IPS-18c (cell line): Measurements from ENCODE around the gene CENPK.

Experiments
- H3K4me3 ChIP-seq: 2 replicates; pipeline ENCODE4 v1.7.0; 2013; ENCODE audit warnings: low read depth, mild to moderate bottlenecking, low read length, moderate library complexity; ENCODE audit not compliant: insufficient read depth
- H3K9me3 ChIP-seq: one replicate; pipeline ENCODE4 v1.6.1; 2013; ENCODE audit warnings: mild to moderate bottlenecking, low read length, moderate library complexity; ENCODE audit not compliant: control insufficient read depth, insufficient read depth

Gene CENPK

DNA sequence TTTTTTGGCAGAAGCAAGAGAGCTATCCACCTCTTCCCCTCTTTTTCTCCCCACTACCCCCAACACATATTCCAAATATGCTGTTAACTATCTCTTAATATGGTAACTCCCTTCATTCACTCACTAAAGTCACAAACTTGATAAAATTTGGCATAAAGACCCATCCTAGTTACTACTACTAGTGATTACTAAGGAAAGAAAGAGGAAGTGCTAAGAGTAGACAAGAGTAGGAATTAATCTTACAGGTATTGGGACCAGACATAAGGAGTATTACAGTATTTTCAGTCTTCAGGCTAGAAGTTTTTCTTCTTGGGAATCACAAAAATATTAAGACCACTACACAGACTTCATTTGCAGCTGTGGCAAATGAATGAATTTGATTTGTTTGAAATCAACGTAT is 83.4 kb downstream of the CENPK start:
- H3K9me3 ChIP-seq, result no peaks in the 10 kb centered on the region
- H3K4me3 ChIP-seq, result no peak overlapping the region

DNA sequence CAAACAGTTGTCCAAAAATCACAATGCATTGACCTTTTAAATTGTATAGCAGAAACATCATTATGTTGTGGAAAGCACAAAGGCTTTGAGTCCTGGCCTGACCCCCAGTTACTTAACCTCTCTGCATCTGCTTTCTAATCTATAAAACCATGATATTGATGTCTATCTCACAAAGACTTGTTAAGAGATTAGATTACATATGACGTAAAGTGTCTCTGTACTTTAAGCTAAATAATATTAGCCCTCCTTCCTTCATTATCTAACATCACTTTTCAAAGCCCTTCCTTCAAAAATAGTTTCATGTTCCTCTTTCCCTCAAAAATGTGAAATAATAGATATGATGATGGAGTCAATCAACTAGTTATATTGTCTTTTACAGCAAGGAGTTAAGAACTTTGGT is 84.6 kb downstream of the CENPK start:
- H3K4me3 ChIP-seq, result no peak overlapping the region

DNA sequence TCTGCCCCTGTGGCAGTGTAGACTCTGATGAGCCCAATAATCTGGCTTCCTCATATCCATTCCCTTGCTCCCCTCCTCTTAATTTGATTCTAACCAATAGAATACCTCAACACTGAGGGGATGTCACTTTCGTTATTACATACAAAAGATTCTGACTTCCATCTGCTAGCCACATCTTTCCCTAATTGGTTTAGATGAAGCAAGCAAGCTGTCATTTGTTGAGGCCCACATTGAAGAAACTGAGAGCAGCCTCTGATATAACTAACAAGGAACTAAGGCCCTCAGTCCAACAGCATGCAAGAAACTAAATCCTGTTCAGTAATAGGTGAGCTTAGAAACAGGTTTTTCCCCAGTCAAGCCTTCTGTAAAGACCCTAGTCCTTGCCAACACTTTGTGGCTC is 87.1 kb downstream of the CENPK start:
- Histone ChIP-seq H3K4me3 (no peak overlapping the region), H3K9me3 (no peaks in the 10 kb centered on the region)

More for the DNA sequence above, 84.6 kb downstream of the CENPK start:
- no peaks in the 10 kb centered on the region for H3K9me3 ChIP-seq

DNA sequence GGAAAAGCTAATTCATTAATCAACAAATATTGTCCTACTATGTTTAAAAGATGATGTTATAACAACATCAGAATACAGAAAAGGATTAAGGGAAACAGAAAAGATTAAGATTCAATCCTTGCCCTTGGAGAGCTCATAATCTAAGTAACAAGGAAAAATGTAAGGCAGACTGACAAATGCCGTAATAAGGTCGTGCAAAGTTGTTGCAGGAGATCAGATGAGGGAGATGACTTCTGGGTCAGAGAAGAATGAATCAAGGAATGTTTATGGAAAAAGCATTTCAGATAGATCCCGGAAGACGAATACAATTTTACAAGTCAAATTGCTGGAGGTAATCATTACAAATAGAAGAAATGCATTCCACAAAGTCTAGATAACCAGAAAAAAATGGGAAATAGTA is 87.6 kb downstream of the CENPK start:
- H3K4me3 ChIP-seq, result no peak overlapping the region

DNA sequence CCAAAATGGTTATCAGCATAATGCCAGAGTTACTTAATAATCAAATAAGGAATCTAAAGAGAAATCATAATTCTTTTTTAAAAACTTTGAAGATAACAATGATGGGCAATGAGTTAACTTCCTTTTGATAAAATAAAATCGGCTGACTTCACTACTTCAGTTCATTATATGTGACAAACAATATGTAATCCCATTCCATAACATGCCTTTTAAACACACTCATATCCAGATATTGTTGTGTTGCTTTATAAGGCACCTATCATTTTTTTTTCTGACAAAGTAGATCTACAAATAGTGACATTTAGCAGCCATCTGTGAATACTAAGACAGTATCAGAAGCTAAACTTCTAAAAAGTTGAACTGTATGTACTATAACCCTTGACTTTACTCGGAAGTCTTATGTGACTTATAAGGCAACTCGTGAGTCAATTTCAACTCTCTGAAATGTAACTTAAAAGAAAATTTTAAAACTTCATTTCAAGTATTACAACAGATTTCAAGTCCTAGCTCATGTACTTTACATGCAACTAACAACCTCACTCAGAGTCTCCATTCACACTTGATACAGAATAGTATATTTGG is 88.7 kb downstream of the CENPK start:
- H3K4me3 ChIP-seq, result no peak overlapping the region
- H3K9me3 ChIP-seq, result no peaks in the 10 kb centered on the region

More for the DNA sequence above, 87.6 kb downstream of the CENPK start:
- no peaks in the 10 kb centered on the region for H3K9me3 ChIP-seq

DNA sequence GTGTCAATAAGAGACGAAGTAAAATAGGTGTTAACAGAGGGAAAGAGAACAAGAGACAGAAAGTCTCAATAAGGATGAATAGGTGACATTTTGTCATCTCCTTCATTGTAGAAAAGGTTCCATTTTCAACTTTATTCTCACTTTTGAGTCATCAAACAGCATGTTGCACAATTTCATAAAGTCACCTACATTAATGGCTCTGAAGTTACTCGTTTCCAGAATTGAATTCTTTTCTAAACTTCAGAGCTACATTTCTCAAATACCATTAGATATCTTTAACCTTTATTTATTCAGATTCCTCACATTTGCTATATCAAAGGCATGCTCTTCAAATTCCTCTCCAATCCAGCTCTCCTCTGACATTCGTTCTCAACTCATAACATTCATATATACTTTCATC is 94.3 kb downstream of the CENPK start:
- Histone ChIP-seq H3K9me3 (no peaks in the 10 kb centered on the region), H3K4me3 (no peak overlapping the region)
